ENCODE data around the gene CD163L1.

GRCh38 chr12:7321624-7322023 lies 122.3 kb downstream of the CD163L1 start:
- TF ChIP-seq CTCF (IDR thresholded peaks at IDR 0.05) (no peak), POLR2A (IDR thresholded peaks at IDR 0.05) (no peak)

All from body of pancreas (tissue), 4 donors.